K562 (cell line): ENCODE results near the gene SLC22A23. TPM values are rescaled to one million over a fixed set of nuclear protein-coding genes. Genes with fewer than 3 reads are reported as not detected.

Source experiments
- ARNT ChIP-seq, 2 experiments: fragments of 450-650 bp; IDR thresholded peaks; 2 replicates each; pipeline ENCODE4 v1.6.1; 2016; ENCODE audit warnings: mild to moderate bottlenecking in 1 of 2
- FOXM1 ChIP-seq, 2 experiments: fragments of 450-650 bp in 1 of 2; sonication (generic) in 1 of 2; formaldehyde crosslinking in 1 of 2; IDR thresholded peaks; 2 replicates each; pipeline versions ENCODE4 v1.6.1 to v1.9.0; 2017 to 2022; ENCODE audit warnings: low read depth in 2 of 2, mild to moderate bottlenecking in 2 of 2, missing genetic modification reagents in 1 of 2, moderate library complexity in 1 of 2
- HDGF ChIP-seq: fragments of 450-650 bp; IDR thresholded peaks from 2 replicates; pipeline ENCODE4 v1.6.1; 2016
- KLF16 ChIP-seq: IDR thresholded peaks from 2 replicates; pipeline ENCODE4 v1.6.1; 2016; ENCODE audit warnings: antibody characterized with exemption
- LEF1 ChIP-seq: fragments of 450-650 bp; IDR thresholded peaks from 2 replicates; pipeline ENCODE4 v1.6.1; 2016; ENCODE audit warnings: mild to moderate bottlenecking
- NFIX ChIP-seq: fragments of 250-450 bp; sonication (Bioruptor Pico); IDR thresholded peaks from 2 replicates; pipeline ENCODE4 v1.4.0; 2020; ENCODE audit warnings: low read depth, mild to moderate bottlenecking, moderate library complexity
- NUFIP1 ChIP-seq: fragments of 450-650 bp; IDR thresholded peaks from 2 replicates; pipeline ENCODE4 v1.6.1; 2018; ENCODE audit not compliant: partially characterized antibody
- SOX6 ChIP-seq: fragments of 450-650 bp; IDR thresholded peaks from 2 replicates; pipeline ENCODE4 v1.6.1; 2014; ENCODE audit warnings: mild to moderate bottlenecking
- ZNF239 ChIP-seq: fragments of 250-450 bp; sonication (Bioruptor Pico); IDR thresholded peaks from 2 replicates; pipeline ENCODE4 v1.4.0; 2020; ENCODE audit warnings: mild to moderate bottlenecking
- ZNF830 ChIP-seq: fragments of 250-450 bp; sonication (Bioruptor Pico); IDR thresholded peaks from 2 replicates; pipeline ENCODE4 v1.5.0; 2021; ENCODE audit warnings: mild to moderate bottlenecking
- polyA plus RNA-seq, 8 experiments: library from polyadenylated mRNA; depleted of rRNA in 4 of 8; stranded (reverse) in 5 of 8; unstranded in 3 of 8; fragments of >200 nt; fragmentation: Nextera tagmentation in 2 of 8; fragmentation: Illumina TruSeq in 1 of 8; extraction: Ambion mirVana in 2 of 8; extraction: Trizol in 1 of 8; gene quantifications; 2 replicates each; pipeline versions ENCODE4 v1.2.1 to v1.2.3, GENCODE V29; 2011 to 2014; ENCODE audit warnings: inconsistent platforms in 1 of 8, missing spikeins in 1 of 8
- total RNA-seq, 7 experiments: library from RNA; depleted of rRNA in 6 of 7; stranded (reverse); fragments of >200 nt in 6 of 7; fragmentation: Illumina TruSeq in 2 of 7; extraction: Trizol in 2 of 7; gene quantifications; 2 replicates each; pipeline versions ENCODE4 v1.2.1 to v1.2.3, GENCODE V29; 2011 to 2021; ENCODE audit warnings: low replicate concordance in 1 of 7
- TF ChIP-seq, protein P1 (sequence below): IDR thresholded peaks from 2 replicates; pipeline ENCODE4 v1.6.1; 2011; ENCODE audit warnings: borderline replicate concordance, low read depth, mild to moderate bottlenecking, moderate library complexity, low read length; ENCODE audit not compliant: insufficient read depth, poor library complexity, severe bottlenecking
- TF ChIP-seq, protein P2 (sequence below): sonication (generic); formaldehyde crosslinking; IDR thresholded peaks from 2 replicates; pipeline ENCODE4 v1.8.0; 2023; ENCODE audit warnings: mild to moderate bottlenecking, missing genetic modification reagents
- TF ChIP-seq, protein P3 (sequence below): sonication (generic); formaldehyde crosslinking; IDR thresholded peaks from 2 replicates; pipeline ENCODE4 v1.8.0; 2023; ENCODE audit warnings: mild to moderate bottlenecking, missing genetic modification reagents
- TF ChIP-seq, protein P4 (sequence below): fragments of 450-650 bp; IDR thresholded peaks from 2 replicates; pipeline ENCODE4 v1.6.1; 2016; ENCODE audit warnings: missing biosample characterization, missing genetic modification characterization
- TF ChIP-seq, protein P5 (sequence below): fragments of 450-650 bp; IDR thresholded peaks from 2 replicates; pipeline ENCODE4 v1.6.1; 2017; ENCODE audit warnings: antibody characterized with exemption

Gene SLC22A23
- total and polyA plus RNA-seq, 9 of the 15 experiments (the other 6 are each of a cell fraction or from before 2014, with no cell fraction given): 0.30 to 8.7 (median 2.5) TPM

DNA sequence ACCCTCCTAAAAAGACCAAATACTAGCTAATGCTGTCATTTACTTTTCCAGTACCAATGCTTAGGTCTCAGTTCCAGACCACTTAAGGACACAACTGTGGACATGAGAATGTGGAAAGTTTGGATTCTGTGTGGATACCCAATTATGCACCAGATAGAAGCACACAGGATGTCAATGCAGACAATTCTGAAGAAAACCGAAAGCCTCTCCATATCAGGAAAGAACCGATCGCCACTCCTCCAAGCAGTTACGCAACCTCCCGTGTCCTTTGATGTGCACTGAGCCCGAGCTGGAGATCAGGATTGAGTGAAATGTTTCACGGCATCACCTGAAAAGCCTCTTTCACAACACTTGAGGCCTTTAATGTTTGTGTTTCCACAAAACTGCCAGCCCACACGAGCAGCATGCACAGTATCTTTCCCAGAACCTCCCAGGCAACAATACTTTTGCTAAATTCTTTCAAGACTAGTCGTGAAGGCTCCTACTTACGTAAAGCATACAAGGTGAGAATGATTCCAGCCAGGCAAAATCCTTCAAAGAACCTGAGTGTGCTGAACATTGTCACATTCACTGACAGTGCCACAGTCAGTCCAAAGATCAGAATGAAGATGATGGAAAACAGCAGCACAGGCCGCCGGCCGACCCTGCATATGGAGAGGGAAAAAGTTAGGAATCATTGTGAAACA lies 47.0 kb downstream of the SLC22A23 start (continued):
- TF ChIP-seq, protein P1, sequence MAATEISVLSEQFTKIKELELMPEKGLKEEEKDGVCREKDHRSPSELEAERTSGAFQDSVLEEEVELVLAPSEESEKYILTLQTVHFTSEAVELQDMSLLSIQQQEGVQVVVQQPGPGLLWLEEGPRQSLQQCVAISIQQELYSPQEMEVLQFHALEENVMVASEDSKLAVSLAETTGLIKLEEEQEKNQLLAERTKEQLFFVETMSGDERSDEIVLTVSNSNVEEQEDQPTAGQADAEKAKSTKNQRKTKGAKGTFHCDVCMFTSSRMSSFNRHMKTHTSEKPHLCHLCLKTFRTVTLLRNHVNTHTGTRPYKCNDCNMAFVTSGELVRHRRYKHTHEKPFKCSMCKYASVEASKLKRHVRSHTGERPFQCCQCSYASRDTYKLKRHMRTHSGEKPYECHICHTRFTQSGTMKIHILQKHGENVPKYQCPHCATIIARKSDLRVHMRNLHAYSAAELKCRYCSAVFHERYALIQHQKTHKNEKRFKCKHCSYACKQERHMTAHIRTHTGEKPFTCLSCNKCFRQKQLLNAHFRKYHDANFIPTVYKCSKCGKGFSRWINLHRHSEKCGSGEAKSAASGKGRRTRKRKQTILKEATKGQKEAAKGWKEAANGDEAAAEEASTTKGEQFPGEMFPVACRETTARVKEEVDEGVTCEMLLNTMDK: no peak
- TF ChIP-seq FOXM1 (IDR thresholded peaks at IDR 0.05; ENCODE audit: low read depth): no peak
- no peak for TF ChIP-seq FOXM1 (CRISPR knock-in tag; IDR thresholded peaks at IDR 0.05; ENCODE audit: low read depth)
- TF ChIP-seq ZNF239: no peak
- TF ChIP-seq SOX6: peak; percentile 59; the same call in 1 of the 2 replicates
- TF ChIP-seq, protein P2, sequence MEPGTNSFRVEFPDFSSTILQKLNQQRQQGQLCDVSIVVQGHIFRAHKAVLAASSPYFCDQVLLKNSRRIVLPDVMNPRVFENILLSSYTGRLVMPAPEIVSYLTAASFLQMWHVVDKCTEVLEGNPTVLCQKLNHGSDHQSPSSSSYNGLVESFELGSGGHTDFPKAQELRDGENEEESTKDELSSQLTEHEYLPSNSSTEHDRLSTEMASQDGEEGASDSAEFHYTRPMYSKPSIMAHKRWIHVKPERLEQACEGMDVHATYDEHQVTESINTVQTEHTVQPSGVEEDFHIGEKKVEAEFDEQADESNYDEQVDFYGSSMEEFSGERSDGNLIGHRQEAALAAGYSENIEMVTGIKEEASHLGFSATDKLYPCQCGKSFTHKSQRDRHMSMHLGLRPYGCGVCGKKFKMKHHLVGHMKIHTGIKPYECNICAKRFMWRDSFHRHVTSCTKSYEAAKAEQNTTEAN (CRISPR knock-in tag): no peak
- TF ChIP-seq HDGF: no peak; the same call in 1 of the 2 replicates
- TF ChIP-seq NUFIP1: no peak
- no peak for TF ChIP-seq KLF16
- TF ChIP-seq, protein P3, sequence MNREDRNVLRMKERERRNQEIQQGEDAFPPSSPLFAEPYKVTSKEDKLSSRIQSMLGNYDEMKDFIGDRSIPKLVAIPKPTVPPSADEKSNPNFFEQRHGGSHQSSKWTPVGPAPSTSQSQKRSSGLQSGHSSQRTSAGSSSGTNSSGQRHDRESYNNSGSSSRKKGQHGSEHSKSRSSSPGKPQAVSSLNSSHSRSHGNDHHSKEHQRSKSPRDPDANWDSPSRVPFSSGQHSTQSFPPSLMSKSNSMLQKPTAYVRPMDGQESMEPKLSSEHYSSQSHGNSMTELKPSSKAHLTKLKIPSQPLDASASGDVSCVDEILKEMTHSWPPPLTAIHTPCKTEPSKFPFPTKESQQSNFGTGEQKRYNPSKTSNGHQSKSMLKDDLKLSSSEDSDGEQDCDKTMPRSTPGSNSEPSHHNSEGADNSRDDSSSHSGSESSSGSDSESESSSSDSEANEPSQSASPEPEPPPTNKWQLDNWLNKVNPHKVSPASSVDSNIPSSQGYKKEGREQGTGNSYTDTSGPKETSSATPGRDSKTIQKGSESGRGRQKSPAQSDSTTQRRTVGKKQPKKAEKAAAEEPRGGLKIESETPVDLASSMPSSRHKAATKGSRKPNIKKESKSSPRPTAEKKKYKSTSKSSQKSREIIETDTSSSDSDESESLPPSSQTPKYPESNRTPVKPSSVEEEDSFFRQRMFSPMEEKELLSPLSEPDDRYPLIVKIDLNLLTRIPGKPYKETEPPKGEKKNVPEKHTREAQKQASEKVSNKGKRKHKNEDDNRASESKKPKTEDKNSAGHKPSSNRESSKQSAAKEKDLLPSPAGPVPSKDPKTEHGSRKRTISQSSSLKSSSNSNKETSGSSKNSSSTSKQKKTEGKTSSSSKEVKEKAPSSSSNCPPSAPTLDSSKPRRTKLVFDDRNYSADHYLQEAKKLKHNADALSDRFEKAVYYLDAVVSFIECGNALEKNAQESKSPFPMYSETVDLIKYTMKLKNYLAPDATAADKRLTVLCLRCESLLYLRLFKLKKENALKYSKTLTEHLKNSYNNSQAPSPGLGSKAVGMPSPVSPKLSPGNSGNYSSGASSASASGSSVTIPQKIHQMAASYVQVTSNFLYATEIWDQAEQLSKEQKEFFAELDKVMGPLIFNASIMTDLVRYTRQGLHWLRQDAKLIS (CRISPR knock-in tag): no peak
- TF ChIP-seq ZNF830: no peak
- TF ChIP-seq, protein P4, sequence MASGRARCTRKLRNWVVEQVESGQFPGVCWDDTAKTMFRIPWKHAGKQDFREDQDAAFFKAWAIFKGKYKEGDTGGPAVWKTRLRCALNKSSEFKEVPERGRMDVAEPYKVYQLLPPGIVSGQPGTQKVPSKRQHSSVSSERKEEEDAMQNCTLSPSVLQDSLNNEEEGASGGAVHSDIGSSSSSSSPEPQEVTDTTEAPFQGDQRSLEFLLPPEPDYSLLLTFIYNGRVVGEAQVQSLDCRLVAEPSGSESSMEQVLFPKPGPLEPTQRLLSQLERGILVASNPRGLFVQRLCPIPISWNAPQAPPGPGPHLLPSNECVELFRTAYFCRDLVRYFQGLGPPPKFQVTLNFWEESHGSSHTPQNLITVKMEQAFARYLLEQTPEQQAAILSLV (tag): peak; percentile 85
- TF ChIP-seq ARNT (IDR thresholded peaks at IDR 0.05): 0 out of 4 replicates have a peak, but pooled peaks of 1 of the 2 experiments have one; percentile 69
- TF ChIP-seq NFIX (CRISPR knock-in tag): no peak
- TF ChIP-seq, protein P5, sequence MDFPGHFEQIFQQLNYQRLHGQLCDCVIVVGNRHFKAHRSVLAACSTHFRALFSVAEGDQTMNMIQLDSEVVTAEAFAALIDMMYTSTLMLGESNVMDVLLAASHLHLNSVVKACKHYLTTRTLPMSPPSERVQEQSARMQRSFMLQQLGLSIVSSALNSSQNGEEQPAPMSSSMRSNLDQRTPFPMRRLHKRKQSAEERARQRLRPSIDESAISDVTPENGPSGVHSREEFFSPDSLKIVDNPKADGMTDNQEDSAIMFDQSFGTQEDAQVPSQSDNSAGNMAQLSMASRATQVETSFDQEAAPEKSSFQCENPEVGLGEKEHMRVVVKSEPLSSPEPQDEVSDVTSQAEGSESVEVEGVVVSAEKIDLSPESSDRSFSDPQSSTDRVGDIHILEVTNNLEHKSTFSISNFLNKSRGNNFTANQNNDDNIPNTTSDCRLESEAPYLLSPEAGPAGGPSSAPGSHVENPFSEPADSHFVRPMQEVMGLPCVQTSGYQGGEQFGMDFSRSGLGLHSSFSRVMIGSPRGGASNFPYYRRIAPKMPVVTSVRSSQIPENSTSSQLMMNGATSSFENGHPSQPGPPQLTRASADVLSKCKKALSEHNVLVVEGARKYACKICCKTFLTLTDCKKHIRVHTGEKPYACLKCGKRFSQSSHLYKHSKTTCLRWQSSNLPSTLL: no peak
- peak; percentile 98 for TF ChIP-seq LEF1
